Left ventricle myocardium inferior (tissue), 1 donor: ENCODE results near the gene TCF7L2. TPM values are rescaled to one million over a fixed set of nuclear protein-coding genes. Genes with fewer than 3 reads are reported as not detected.

Experiments used
- DNase-seq: peaks from one replicate; pipeline ENCODE4 v3.0.0-alpha.2; 2020
- H3K27ac ChIP-seq: fragments of 200-600 bp; replicated peaks from 2 replicates; pipeline ENCODE4 v1.8.0; 2021
- H3K27me3 ChIP-seq: fragments of 200-600 bp; 2 replicates; pipeline ENCODE4 v1.8.0; 2021; ENCODE audit warnings: low read depth
- H3K36me3 ChIP-seq: fragments of 200-600 bp; 2 replicates; pipeline ENCODE4 v1.8.0; 2021
- H3K4me1 ChIP-seq: fragments of 200-600 bp; 2 replicates; pipeline ENCODE4 v1.8.0; 2021
- H3K4me3 ChIP-seq: fragments of 200-600 bp; 2 replicates; pipeline ENCODE4 v1.8.0; 2021; ENCODE audit warnings: mild to moderate bottlenecking, moderate library complexity
- H3K9me3 ChIP-seq: fragments of 200-600 bp; replicated peaks from 2 replicates; pipeline ENCODE4 v1.8.0; 2021
- CTCF ChIP-seq: fragments of 200-600 bp; IDR thresholded peaks from 2 replicates; pipeline ENCODE4 v1.8.0; 2021; ENCODE audit warnings: antibody characterized with exemption, mild to moderate bottlenecking, borderline replicate concordance
- intact Hi-C: fragments of 100-400 bp; cut with micrococcal nuclease; formaldehyde crosslinking; loops from one replicate; pipeline ENCODE4 v1.11.0; 2022
- total RNA-seq: library from RNA; stranded (reverse); fragmentation: NEBNext Ultra II Directional; extraction: Animal tissue kit (Norgen Biotek cat#: 25700); gene quantifications from one replicate; pipeline ENCODE4 v1.2.1, GENCODE V29; 2021
- donor health status: DM: no; HTN: yes; CAD: no; lungs with severe emphysema.

TCF7L2 gene
- total RNA-seq, 1 donor from 2014 or later, result 8.9 TPM

GRCh38 chr10:113122947-113123346 lies 172.9 kb downstream of the TCF7L2 start:
- Histone ChIP-seq H3K36me3 (no peaks in the 10 kb centered on the region), H3K9me3 (no peaks in the 10 kb centered on the region), H3K27me3 (no peaks in the 10 kb centered on the region), H3K4me3 (no peak overlapping the region), H3K4me1 (peaks cover 5% of the 10 kb centered on the region), H3K27ac (no peak overlapping the region)
- intact Hi-C loops, result loop anchor here (10.0 kb wide), 1 partner anchor 262 kb away; no protein-coding TSS in a partner anchor
- DNase-seq, result no peak
- TF ChIP-seq CTCF, result no peak

- Histone ChIP-seq H3K27me3 (no peaks in the 10 kb centered on the region), H3K9me3 (no peaks in the 10 kb centered on the region), H3K36me3 (no peaks in the 10 kb centered on the region), H3K27ac (peak overlapping the region; percentile 70), H3K4me1 (peaks cover 10% of the 10 kb centered on the region), H3K4me3 (no peak overlapping the region)
- no peak for DNase-seq
- no peak for TF ChIP-seq CTCF
- intact Hi-C loops, result loop anchor here (10.0 kb wide), 1 partner anchor 260 kb away; no protein-coding TSS in a partner anchor
Measured at GRCh38 chr10:113124724-113125123, 174.7 kb downstream of the TCF7L2 start.

- DNase-seq, result no peak
- Histone ChIP-seq H3K4me3 (peak overlapping the region; percentile 55), H3K27ac (peak overlapping the region; percentile 70), H3K4me1 (peaks cover 10% of the 10 kb centered on the region), H3K9me3 (no peaks in the 10 kb centered on the region), H3K36me3 (no peaks in the 10 kb centered on the region), H3K27me3 (no peaks in the 10 kb centered on the region)
- no peak for TF ChIP-seq CTCF
- intact Hi-C loops, result loop anchor here (10.0 kb wide), 1 partner anchor 259 kb away; no protein-coding TSS in a partner anchor
Measured at GRCh38 chr10:113125612-113126011, 175.6 kb downstream of the TCF7L2 start.

- Histone ChIP-seq H3K36me3 (no peaks in the 10 kb centered on the region), H3K27ac (peak overlapping the region; percentile 70), H3K4me1 (peaks cover 10% of the 10 kb centered on the region), H3K9me3 (no peaks in the 10 kb centered on the region), H3K4me3 (peak overlapping the region; percentile 55), H3K27me3 (no peaks in the 10 kb centered on the region)
- TF ChIP-seq CTCF, result peak; percentile 90
- intact Hi-C loops, result loop anchor here (10.0 kb wide), 1 partner anchor 258 kb away; no protein-coding TSS in a partner anchor
- DNase-seq, result peak; percentile 74
Measured at GRCh38 chr10:113126229-113127201, 176.5 kb downstream of the TCF7L2 start.

- Histone ChIP-seq H3K27me3 (no peaks in the 10 kb centered on the region), H3K27ac (peak overlapping the region; percentile 70), H3K4me1 (peaks cover 10% of the 10 kb centered on the region), H3K9me3 (no peaks in the 10 kb centered on the region), H3K4me3 (peak overlapping the region; percentile 55), H3K36me3 (no peaks in the 10 kb centered on the region)
- no peak for DNase-seq
- TF ChIP-seq CTCF, result no peak
- intact Hi-C loops, result loop anchor here (10.0 kb wide), 1 partner anchor 257 kb away; no protein-coding TSS in a partner anchor
Measured at GRCh38 chr10:113127261-113127900, 177.3 kb downstream of the TCF7L2 start.
